PC-9 (cell line): Measurements from ENCODE around the gene COL4A1.

ENCODE experiments used
- EZH2 ChIP-seq: fragments of 200-600 bp; sonication (generic); IDR thresholded peaks from 2 replicates; pipeline ENCODE4 v1.8.0; 2017; ENCODE audit warnings: antibody characterized with exemption, low read depth
- TF ChIP-seq, protein P1 (sequence below): fragments of 200-600 bp; sonication (generic); conservative IDR thresholded peaks from 2 replicates; pipeline ENCODE4 v1.6.1; 2017; ENCODE audit warnings: mixed run types, antibody characterized with exemption, mild to moderate bottlenecking, moderate library complexity

- TF ChIP-seq, protein P1, sequence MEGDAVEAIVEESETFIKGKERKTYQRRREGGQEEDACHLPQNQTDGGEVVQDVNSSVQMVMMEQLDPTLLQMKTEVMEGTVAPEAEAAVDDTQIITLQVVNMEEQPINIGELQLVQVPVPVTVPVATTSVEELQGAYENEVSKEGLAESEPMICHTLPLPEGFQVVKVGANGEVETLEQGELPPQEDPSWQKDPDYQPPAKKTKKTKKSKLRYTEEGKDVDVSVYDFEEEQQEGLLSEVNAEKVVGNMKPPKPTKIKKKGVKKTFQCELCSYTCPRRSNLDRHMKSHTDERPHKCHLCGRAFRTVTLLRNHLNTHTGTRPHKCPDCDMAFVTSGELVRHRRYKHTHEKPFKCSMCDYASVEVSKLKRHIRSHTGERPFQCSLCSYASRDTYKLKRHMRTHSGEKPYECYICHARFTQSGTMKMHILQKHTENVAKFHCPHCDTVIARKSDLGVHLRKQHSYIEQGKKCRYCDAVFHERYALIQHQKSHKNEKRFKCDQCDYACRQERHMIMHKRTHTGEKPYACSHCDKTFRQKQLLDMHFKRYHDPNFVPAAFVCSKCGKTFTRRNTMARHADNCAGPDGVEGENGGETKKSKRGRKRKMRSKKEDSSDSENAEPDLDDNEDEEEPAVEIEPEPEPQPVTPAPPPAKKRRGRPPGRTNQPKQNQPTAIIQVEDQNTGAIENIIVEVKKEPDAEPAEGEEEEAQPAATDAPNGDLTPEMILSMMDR, result no peak
- TF ChIP-seq EZH2, result no peak
Measured at GRCh38 chr13:110318920-110319319, 12.0 kb upstream of the COL4A1 start.
